DOHH2 (cell line): ENCODE measurements around the gene MAP3K15.

ENCODE experiments used
- H3F3A ChIP-seq: fragments of 200-600 bp; sonication (generic), shearing (Covaris generic); 2 replicates; pipeline ENCODE4 v1.6.0; 2016; ENCODE audit warnings: antibody characterized with exemption, mild to moderate bottlenecking; ENCODE audit not compliant: control insufficient read depth, insufficient read depth
- H3K27ac ChIP-seq: fragments of 200-600 bp; sonication (generic); 2 replicates; pipeline ENCODE4 v1.5.1; 2014; ENCODE audit warnings: low read depth, mild to moderate bottlenecking, low read length, moderate library complexity
- H3K27me3 ChIP-seq: fragments of 200-600 bp; sonication (generic); 2 replicates; pipeline ENCODE4 v1.6.1; 2014; ENCODE audit warnings: mild to moderate bottlenecking, low read length, mixed read lengths; ENCODE audit not compliant: control insufficient read depth
- H3K36me3 ChIP-seq: fragments of 200-600 bp; sonication (generic); 2 replicates; pipeline ENCODE4 v1.6.1; 2014; ENCODE audit warnings: mild to moderate bottlenecking, low read length, moderate library complexity, mixed read lengths; ENCODE audit not compliant: control insufficient read depth
- H3K4me1 ChIP-seq: fragments of 200-600 bp; sonication (generic); 2 replicates; pipeline ENCODE4 v1.6.1; 2014; ENCODE audit warnings: mild to moderate bottlenecking, low read length, mixed read lengths; ENCODE audit not compliant: control insufficient read depth
- H3K4me2 ChIP-seq: fragments of 200-600 bp; sonication (generic); 2 replicates; pipeline ENCODE4 v1.6.0; 2014; ENCODE audit warnings: mild to moderate bottlenecking, low read length, moderate library complexity
- H3K4me3 ChIP-seq: fragments of 200-600 bp; sonication (generic); 2 replicates; pipeline ENCODE4 v1.5.1; 2014; ENCODE audit warnings: mild to moderate bottlenecking, low read length, mixed read lengths
- H3K79me2 ChIP-seq: fragments of 200-600 bp; sonication (generic); 2 replicates; pipeline ENCODE4 v1.6.1; 2014; ENCODE audit warnings: mild to moderate bottlenecking, low read length, mixed read lengths; ENCODE audit not compliant: control insufficient read depth
- H3K9me2 ChIP-seq: fragments of 200-600 bp; sonication (generic); replicated peaks from 2 replicates; pipeline ENCODE4 v1.6.1; 2014; ENCODE audit warnings: mild to moderate bottlenecking, low read length, mixed read lengths; ENCODE audit not compliant: control insufficient read depth
- H3K9me3 ChIP-seq: fragments of 200-600 bp; sonication (generic); 2 replicates; pipeline ENCODE4 v1.6.1; 2014; ENCODE audit warnings: antibody characterized with exemption, low read length, mixed read lengths; ENCODE audit not compliant: control insufficient read depth, insufficient read depth
- H4K20me1 ChIP-seq: fragments of 200-600 bp; sonication (generic); 2 replicates; pipeline ENCODE4 v1.6.0; 2014; ENCODE audit warnings: low read depth, mild to moderate bottlenecking, antibody characterized with exemption, low read length, moderate library complexity; ENCODE audit not compliant: control insufficient read depth, insufficient read depth
- CTCF ChIP-seq: fragments of 200-600 bp; sonication (generic); IDR thresholded peaks from one replicate; pipeline ENCODE4 v1.5.1; 2014; ENCODE audit warnings: antibody characterized with exemption, mild to moderate bottlenecking, low read depth, low read length; ENCODE audit not compliant: poor library complexity, severe bottlenecking
- EZH2phosphoT487 ChIP-seq: fragments of 200-600 bp; sonication (generic); IDR thresholded peaks from 2 replicates; pipeline ENCODE4 v1.6.1; 2017; ENCODE audit warnings: borderline replicate concordance, mild to moderate bottlenecking, antibody characterized with exemption, low read length, moderate library complexity, mixed read lengths

Gene MAP3K15

GRCh38 chrX:19544693-19545305, 29.5 kb upstream of the MAP3K15 start:
- H3K27ac ChIP-seq, result no peak overlapping the region
- peak; percentile 70 for TF ChIP-seq CTCF
- TF ChIP-seq EZH2phosphoT487, result no peak
- no peaks in the 10 kb centered on the region for H3F3A ChIP-seq
- no peak overlapping the region for H3K4me3 ChIP-seq
- peaks cover 14% of the 10 kb centered on the region; the same call in 1 of the 2 replicates for H3K36me3 ChIP-seq
- no peaks in the 10 kb centered on the region for H3K79me2 ChIP-seq
- H4K20me1 ChIP-seq, result no peaks in the 10 kb centered on the region
- H3K4me1 ChIP-seq, result no peaks in the 10 kb centered on the region
- H3K9me3 ChIP-seq, result no peaks in the 10 kb centered on the region
- H3K4me2 ChIP-seq, result no peak overlapping the region
- no peaks in the 10 kb centered on the region for H3K9me2 ChIP-seq
- H3K27me3 ChIP-seq, result no peaks in the 10 kb centered on the region

- no peaks in the 10 kb centered on the region for H3K9me3 ChIP-seq
- H3K4me1 ChIP-seq, result no peaks in the 10 kb centered on the region
- H3K79me2 ChIP-seq, result no peaks in the 10 kb centered on the region
- H3K4me3 ChIP-seq, result no peak overlapping the region
- TF ChIP-seq CTCF, result no peak
- H3F3A ChIP-seq, result no peaks in the 10 kb centered on the region
- H3K9me2 ChIP-seq, result no peaks in the 10 kb centered on the region
- peaks cover 11% of the 10 kb centered on the region; the same call in 1 of the 2 replicates for H3K36me3 ChIP-seq
- no peak overlapping the region for H3K4me2 ChIP-seq
- H3K27ac ChIP-seq, result no peak overlapping the region
- H3K27me3 ChIP-seq, result no peaks in the 10 kb centered on the region
- no peaks in the 10 kb centered on the region for H4K20me1 ChIP-seq
These were observed 28.7 kb upstream of the MAP3K15 start for GRCh38 chrX:19543951-19544381.

DNA sequence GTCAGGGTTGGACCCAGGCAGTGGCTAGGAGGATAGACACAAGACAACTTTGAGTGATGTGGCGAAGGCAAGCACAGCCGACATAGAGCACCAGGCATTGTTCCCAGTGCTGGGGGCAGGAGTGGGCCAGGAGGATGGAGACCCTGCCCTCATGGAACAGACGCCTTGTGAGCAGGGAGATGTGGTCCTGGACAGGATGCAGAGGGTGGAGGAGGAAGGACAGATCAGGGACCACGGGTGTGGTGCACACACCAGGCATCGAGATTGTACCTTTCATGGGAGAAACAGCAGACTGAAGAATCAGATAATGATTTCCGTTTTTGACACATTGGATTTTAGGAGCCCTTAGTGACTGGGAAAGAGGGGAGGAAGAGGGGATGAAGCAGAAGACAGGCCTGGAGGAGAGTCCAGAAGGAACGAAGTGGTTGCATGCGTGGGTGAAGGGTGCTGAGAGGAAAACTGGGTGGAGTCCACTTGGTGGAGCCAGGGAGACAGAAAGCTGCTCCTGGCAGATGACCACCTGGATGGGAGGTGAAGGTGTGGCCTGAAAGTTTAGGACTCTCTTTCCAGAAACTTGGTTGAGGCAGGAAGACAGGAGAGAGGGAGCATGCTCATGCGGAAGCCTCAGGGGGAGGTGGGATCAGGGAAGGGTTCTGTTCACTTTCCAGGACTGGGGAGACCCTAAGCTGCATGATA, 27.9 kb upstream of the MAP3K15 start:
- Histone ChIP-seq H4K20me1 (no peaks in the 10 kb centered on the region), H3F3A (no peaks in the 10 kb centered on the region), H3K9me2 (no peaks in the 10 kb centered on the region), H3K4me3 (no peak overlapping the region), H3K4me1 (no peaks in the 10 kb centered on the region), H3K36me3 (peaks cover 6% of the 10 kb centered on the region; the same call in 1 of the 2 replicates), H3K27ac (no peak overlapping the region), H3K79me2 (no peaks in the 10 kb centered on the region), H3K4me2 (no peak overlapping the region), H3K9me3 (no peaks in the 10 kb centered on the region), H3K27me3 (no peaks in the 10 kb centered on the region)
- no peak for TF ChIP-seq EZH2phosphoT487
- no peak for TF ChIP-seq CTCF
